Measurements from ENCODE around the gene SNX10.

The SNX10 gene

GRCh38 chr7:26332698-26333097 is 41.0 kb downstream of the SNX10 start:
- no peak for DNase-seq (ENCODE audit: low read depth in 3 of 3, low spot score in 1 of 3)

GRCh38 chr7:26334166-26334859 is 42.7 kb downstream of the SNX10 start:
- DNase-seq (ENCODE audit: low read depth in 3 of 3, low spot score in 1 of 3): no peak

GRCh38 chr7:26337232-26337865 is 45.7 kb downstream of the SNX10 start:
- DNase-seq (ENCODE audit: low read depth in 3 of 3, low spot score in 1 of 3): no peak

GRCh38 chr7:26340476-26341018 is 48.9 kb downstream of the SNX10 start:
- no peak for DNase-seq (ENCODE audit: low read depth in 3 of 3, low spot score in 1 of 3)

GRCh38 chr7:26343320-26343832 is 51.7 kb downstream of the SNX10 start:
- DNase-seq (ENCODE audit: low read depth in 3 of 3, low spot score in 1 of 3): no peak

- no peak for DNase-seq (ENCODE audit: low read depth in 3 of 3, low spot score in 1 of 3)
These were observed 52.2 kb downstream of the SNX10 start for GRCh38 chr7:26343837-26344236.

GRCh38 chr7:26345202-26345601 is 53.5 kb downstream of the SNX10 start:
- no peak for DNase-seq (ENCODE audit: low read depth in 3 of 3, low spot score in 1 of 3)

- DNase-seq (ENCODE audit: low read depth in 3 of 3, low spot score in 1 of 3): no peak
These were observed 54.2 kb downstream of the SNX10 start for GRCh38 chr7:26345837-26346236.

- DNase-seq (ENCODE audit: low read depth in 3 of 3, low spot score in 1 of 3): no peak
These were observed 55.0 kb downstream of the SNX10 start for GRCh38 chr7:26346611-26347203.

GRCh38 chr7:26348234-26348851 is 56.7 kb downstream of the SNX10 start:
- no peak for DNase-seq (ENCODE audit: low read depth in 3 of 3, low spot score in 1 of 3)

GRCh38 chr7:26349005-26349915 is 57.6 kb downstream of the SNX10 start:
- no peak for DNase-seq (ENCODE audit: low read depth in 3 of 3, low spot score in 1 of 3)

- DNase-seq (ENCODE audit: low read depth in 3 of 3, low spot score in 1 of 3): no peak
These were observed 59.5 kb downstream of the SNX10 start for GRCh38 chr7:26351171-26351570.

GRCh38 chr7:26356229-26356628 is 64.6 kb downstream of the SNX10 start:
- DNase-seq (ENCODE audit: low read depth in 3 of 3, low spot score in 1 of 3): no peak

GRCh38 chr7:26356929-26357798 is 65.5 kb downstream of the SNX10 start:
- DNase-seq (ENCODE audit: low read depth in 3 of 3, low spot score in 1 of 3): no peak

- no peak for DNase-seq (ENCODE audit: low read depth in 3 of 3, low spot score in 1 of 3)
These were observed 66.1 kb downstream of the SNX10 start for GRCh38 chr7:26357799-26358151.

- no peak for DNase-seq (ENCODE audit: low read depth in 3 of 3, low spot score in 1 of 3)
These were observed 69.0 kb downstream of the SNX10 start for GRCh38 chr7:26360650-26361049.

GRCh38 chr7:26361637-26362036 is 70.0 kb downstream of the SNX10 start:
- DNase-seq (ENCODE audit: low read depth in 3 of 3, low spot score in 1 of 3): no peak

- no peak for DNase-seq (ENCODE audit: low read depth in 3 of 3, low spot score in 1 of 3)
These were observed 71.8 kb downstream of the SNX10 start for GRCh38 chr7:26363465-26363864.

GRCh38 chr7:26365077-26365900 is 73.6 kb downstream of the SNX10 start:
- peak in 2 of 3 donors; percentile 12 to 21 for DNase-seq (ENCODE audit: low read depth in 3 of 3, low spot score in 1 of 3)

Measured in stimulated activated CD4-positive, alpha-beta T cell treated with anti-CD3 and anti-CD28 coated beads, TNF-alpha, amount 100 ng/mL, for 1 hour (primary cell).